Liver (tissue), 9 donors: ENCODE measurements around the gene BFSP1. TPM values are rescaled to one million over a fixed set of nuclear protein-coding genes. Genes with fewer than 3 reads are reported as not detected.

ENCODE experiments used
- DNase-seq: peaks from one replicate; pipeline ENCODE4 v3.0.0-alpha.2; 2017; ENCODE audit warnings: low spot score
- H3K27ac ChIP-seq, 2 donors: one replicate each; pipeline ENCODE4 v1.7.0; 2013; ENCODE audit warnings: inconsistent platforms in 2 of 2, low read length in 2 of 2, control low read depth in 1 of 2, low read depth in 1 of 2, mild to moderate bottlenecking in 1 of 2
- H3K27me3 ChIP-seq, 4 donors: one replicate each; pipeline versions ENCODE4 v1.6.1 to v1.7.0; 2013; ENCODE audit warnings: low read length in 3 of 4, inconsistent platforms in 1 of 4, mild to moderate bottlenecking in 1 of 4, moderate library complexity in 1 of 4; ENCODE audit not compliant: control insufficient read depth in 4 of 4, insufficient read depth in 4 of 4
- H3K36me3 ChIP-seq, 4 donors: one replicate each; pipeline versions ENCODE4 v1.6.1 to v1.7.0; 2013; ENCODE audit warnings: low read length in 3 of 4, mild to moderate bottlenecking in 3 of 4, low read depth in 1 of 4, moderate library complexity in 1 of 4; ENCODE audit not compliant: control insufficient read depth in 4 of 4, insufficient read depth in 3 of 4
- H3K4me1 ChIP-seq, 4 donors: one replicate each; pipeline versions ENCODE4 v1.6.1 to v1.7.0; 2013; ENCODE audit warnings: low read length in 3 of 4, mild to moderate bottlenecking in 3 of 4, moderate library complexity in 1 of 4; ENCODE audit not compliant: control insufficient read depth in 4 of 4, insufficient read depth in 4 of 4
- H3K4me3 ChIP-seq, 3 donors: one replicate each; pipeline versions ENCODE4 v1.6.1 to v1.7.0; 2013; ENCODE audit warnings: low read length in 3 of 3, control low read depth in 1 of 3, low read depth in 1 of 3, mild to moderate bottlenecking in 1 of 3
- H3K9ac ChIP-seq, 2 donors: one replicate each; pipeline ENCODE4 v1.7.0; 2013; ENCODE audit warnings: low read length in 2 of 2, mild to moderate bottlenecking in 2 of 2, moderate library complexity in 2 of 2, control low read depth in 1 of 2, low read depth in 1 of 2
- H3K9me3 ChIP-seq, 4 donors: one replicate each; pipeline versions ENCODE4 v1.6.1 to v1.7.0; 2013; ENCODE audit warnings: low read length in 3 of 4; ENCODE audit not compliant: control insufficient read depth in 4 of 4
- ATF3 ChIP-seq: IDR thresholded peaks from 2 replicates; pipeline ENCODE4 v1.6.1; 2016; ENCODE audit warnings: antibody characterized with exemption
- EGR1 ChIP-seq, 2 donors: IDR thresholded peaks; 2 replicates each; pipeline ENCODE4 v1.6.1; 2016 to 2018; ENCODE audit warnings: antibody characterized with exemption in 2 of 2, low read depth in 2 of 2
- FOXA1 ChIP-seq: IDR thresholded peaks from 2 replicates; pipeline ENCODE4 v1.6.1; 2016; ENCODE audit warnings: antibody characterized with exemption
- FOXA2 ChIP-seq: IDR thresholded peaks from 2 replicates; pipeline ENCODE4 v1.6.1; 2016; ENCODE audit warnings: antibody characterized with exemption
- GABPA ChIP-seq, 2 donors: IDR thresholded peaks in 1 of 2; conservative IDR thresholded peaks in 1 of 2; 2 replicates each; pipeline ENCODE4 v1.6.1; 2016; ENCODE audit warnings: antibody characterized with exemption in 2 of 2, mild to moderate bottlenecking in 1 of 2, moderate library complexity in 1 of 2
- HNF4A ChIP-seq, 2 donors: conservative IDR thresholded peaks; 2 replicates each; pipeline ENCODE4 v1.6.1; 2016; ENCODE audit warnings: antibody characterized with exemption in 2 of 2, mild to moderate bottlenecking in 2 of 2
- HNF4G ChIP-seq: IDR thresholded peaks from 2 replicates; pipeline ENCODE4 v1.6.1; 2016; ENCODE audit warnings: antibody characterized with exemption
- JUND ChIP-seq, 2 donors: IDR thresholded peaks; 2 replicates each; pipeline ENCODE4 v1.6.1; 2016; ENCODE audit warnings: antibody characterized with exemption in 2 of 2
- MAX ChIP-seq: IDR thresholded peaks from 2 replicates; pipeline ENCODE4 v1.6.1; 2016; ENCODE audit warnings: antibody characterized with exemption
- NR2F2 ChIP-seq: IDR thresholded peaks from 2 replicates; pipeline ENCODE4 v1.6.1; 2016; ENCODE audit warnings: antibody characterized with exemption
- RAD21 ChIP-seq, 2 donors: IDR thresholded peaks; 2 replicates each; pipeline ENCODE4 v1.6.1; 2016; ENCODE audit warnings: antibody characterized with exemption in 2 of 2, mild to moderate bottlenecking in 2 of 2
- REST ChIP-seq: IDR thresholded peaks from 2 replicates; pipeline ENCODE4 v1.6.1; 2016; ENCODE audit warnings: antibody characterized with exemption, mild to moderate bottlenecking
- RXRA ChIP-seq, 2 donors: IDR thresholded peaks; 2 replicates each; pipeline ENCODE4 v1.6.1; 2017 to 2018; ENCODE audit warnings: antibody characterized with exemption in 2 of 2, mild to moderate bottlenecking in 1 of 2
- SP1 ChIP-seq: IDR thresholded peaks from 2 replicates; pipeline ENCODE4 v1.6.1; 2018; ENCODE audit warnings: antibody characterized with exemption, mild to moderate bottlenecking
- TAF1 ChIP-seq: conservative IDR thresholded peaks from 2 replicates; pipeline ENCODE4 v1.6.1; 2016; ENCODE audit warnings: antibody characterized with exemption, mild to moderate bottlenecking
- YY1 ChIP-seq: IDR thresholded peaks from 2 replicates; pipeline ENCODE4 v1.6.1; 2016; ENCODE audit warnings: antibody characterized with exemption, mild to moderate bottlenecking
- ZBTB33 ChIP-seq: IDR thresholded peaks from 2 replicates; pipeline ENCODE4 v1.6.1; 2016; ENCODE audit warnings: antibody characterized with exemption
- WGBS: extraction: QIAGEN DNeasy Blood & Tissue Kit; methylation state at CpG from one replicate; pipeline ENCODE4 v1.1.7; 2013; 5-methylcytosine and 5-hydroxymethylcytosine counted together
- polyA plus RNA-seq, 2 donors: library from polyadenylated mRNA; stranded (reverse) in 1 of 2; unstranded in 1 of 2; fragments of 200-250 nt in 1 of 2; fragments of >200 nt in 1 of 2; fragmentation: Nextera tagmentation in 1 of 2; extraction: Ambion mirVana in 1 of 2; gene quantifications; one replicate each; pipeline versions ENCODE4 v1.2.1 to v1.2.3, GENCODE V29; 2013 to 2015
- total RNA-seq, 2 donors: library from RNA; depleted of rRNA; stranded (reverse); fragments of >200 nt; gene quantifications; one replicate each; pipeline ENCODE4 v1.2.3, GENCODE V29; 2014
- donor health status: healthy.
- donor health status: healthy.
- donor health status: healthy.
- donor health status: healthy.
- donor health status: healthy.

BFSP1 gene
- total and polyA plus RNA-seq, 4 donors = 0.14 to 0.28 (median 0.21) TPM

- H3K4me3 ChIP-seq = no peak overlapping the region
- no peak overlapping the region for H3K27ac ChIP-seq
- no peaks in the 10 kb centered on the region for H3K9me3 ChIP-seq
- TF ChIP-seq FOXA2 (no peak), ZBTB33 (no peak), EGR1 (IDR thresholded peaks at IDR 0.05; ENCODE audit: low read depth in 2 of 2) (no peak), RXRA (IDR thresholded peaks at IDR 0.05) (no peak), GABPA (IDR thresholded peaks at IDR 0.05 in 1 of 2, conservative IDR thresholded peaks at IDR 0.05 in 1 of 2) (no peak), ATF3 (no peak), HNF4A (conservative IDR thresholded peaks at IDR 0.05) (no peak), RAD21 (IDR thresholded peaks at IDR 0.05) (no peak), NR2F2 (no peak), REST (no peak), JUND (IDR thresholded peaks at IDR 0.05) (no peak), MAX (no peak), TAF1 (no peak), YY1 (no peak), HNF4G (no peak), FOXA1 (no peak)
- 85% methylated on average over 10 of the region's 10 CpGs for WGBS
- no peaks in the 10 kb centered on the region for H3K36me3 ChIP-seq
- DNase-seq = no peak
- no peak overlapping the region for H3K9ac ChIP-seq
- no peaks in the 10 kb centered on the region for H3K27me3 ChIP-seq
- no peaks in the 10 kb centered on the region for H3K4me1 ChIP-seq
Observed at GRCh38 chr20:17471606-17472187, 59.5 kb downstream of the BFSP1 start.

GRCh38 chr20:17470973-17471372, 60.2 kb downstream of the BFSP1 start:
- H3K36me3 ChIP-seq = no peaks in the 10 kb centered on the region
- 90% methylated on average over 9 of the region's 9 CpGs for WGBS
- TF ChIP-seq MAX = no peak
- no peak for TF ChIP-seq JUND (IDR thresholded peaks at IDR 0.05)
- no peak for TF ChIP-seq GABPA (IDR thresholded peaks at IDR 0.05 in 1 of 2, conservative IDR thresholded peaks at IDR 0.05 in 1 of 2)
- TF ChIP-seq HNF4G = no peak
- no peak for TF ChIP-seq REST
- TF ChIP-seq ATF3 = no peak
- TF ChIP-seq SP1 = no peak
- no peak for TF ChIP-seq HNF4A (conservative IDR thresholded peaks at IDR 0.05)
- TF ChIP-seq NR2F2 = no peak
- TF ChIP-seq RXRA (IDR thresholded peaks at IDR 0.05) = no peak
- TF ChIP-seq ZBTB33 = no peak

More at GRCh38 chr20:17470973-17471372, 60.2 kb downstream of the BFSP1 start:
- DNase-seq = no peak
- Histone ChIP-seq H3K9ac (no peak overlapping the region), H3K4me3 (no peak overlapping the region), H3K9me3 (no peaks in the 10 kb centered on the region), H3K4me1 (no peaks in the 10 kb centered on the region), H3K27me3 (no peaks in the 10 kb centered on the region), H3K27ac (no peak overlapping the region)
